GM12878 (cell line): Measurements from ENCODE around the gene ATP6V0A4.

Experiments used
- EZH2 ChIP-seq: IDR thresholded peaks from 2 replicates; pipeline ENCODE4 v1.6.1; 2012; ENCODE audit warnings: low read depth, mild to moderate bottlenecking, control low read depth, inconsistent platforms, low read length, borderline replicate concordance; ENCODE audit not compliant: control insufficient read depth
- JUND ChIP-seq: IDR thresholded peaks from 2 replicates; pipeline ENCODE4 v1.6.1; 2012; ENCODE audit warnings: low read depth, mild to moderate bottlenecking, low read length, improper control_type of control experiment, moderate library complexity
- POLR2A ChIP-seq: IDR thresholded peaks from 2 replicates; pipeline ENCODE4 v1.6.1; 2011; ENCODE audit warnings: low read depth, mild to moderate bottlenecking, low read length
- POLR2AphosphoS5 ChIP-seq: IDR thresholded peaks from 2 replicates; pipeline ENCODE4 v1.6.1; 2011; ENCODE audit warnings: mild to moderate bottlenecking, low read length, inconsistent platforms
- ZNF384 ChIP-seq: IDR thresholded peaks from 2 replicates; pipeline ENCODE4 v1.6.1; 2012; ENCODE audit warnings: low read depth, mild to moderate bottlenecking, low read length, improper control_type of control experiment, borderline replicate concordance
- TF ChIP-seq, protein P1 (sequence below), 3 experiments: IDR thresholded peaks in 2 of 3; conservative IDR thresholded peaks in 1 of 3; 2 replicates each; pipeline ENCODE4 v1.5.1; 2011; ENCODE audit warnings: low read depth in 3 of 3, low read length in 3 of 3, mild to moderate bottlenecking in 3 of 3, control low read depth in 2 of 3, moderate library complexity in 2 of 3, inconsistent platforms in 1 of 3, mixed read lengths in 1 of 3; ENCODE audit not compliant: control insufficient read depth in 2 of 3, insufficient read depth in 1 of 3; ENCODE audit errors: extremely low read depth in 1 of 3
- TF ChIP-seq, protein P2 (sequence below): IDR thresholded peaks from 2 replicates; pipeline ENCODE4 v1.6.1; 2012; ENCODE audit warnings: low read length, inconsistent platforms

DNA sequence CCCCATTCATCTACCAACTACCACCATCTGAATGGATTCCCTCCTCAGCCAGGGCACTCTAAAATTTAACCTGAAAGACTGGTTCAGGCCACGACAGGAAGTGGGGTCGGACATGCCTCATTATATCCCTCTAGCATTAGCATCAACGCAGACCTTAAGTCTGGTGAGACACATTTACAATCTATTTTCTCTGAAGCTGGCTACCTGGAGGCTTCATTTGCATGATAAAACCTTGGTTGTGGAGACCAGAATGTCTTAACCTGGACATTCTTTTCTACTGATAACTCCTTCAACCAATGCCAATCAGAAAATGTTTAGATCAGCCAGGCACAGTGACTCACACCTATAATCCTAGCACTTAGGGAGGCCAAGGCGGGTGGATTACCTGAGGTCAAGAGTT, 139.1 kb downstream of the ATP6V0A4 start:
- TF ChIP-seq, protein P1, sequence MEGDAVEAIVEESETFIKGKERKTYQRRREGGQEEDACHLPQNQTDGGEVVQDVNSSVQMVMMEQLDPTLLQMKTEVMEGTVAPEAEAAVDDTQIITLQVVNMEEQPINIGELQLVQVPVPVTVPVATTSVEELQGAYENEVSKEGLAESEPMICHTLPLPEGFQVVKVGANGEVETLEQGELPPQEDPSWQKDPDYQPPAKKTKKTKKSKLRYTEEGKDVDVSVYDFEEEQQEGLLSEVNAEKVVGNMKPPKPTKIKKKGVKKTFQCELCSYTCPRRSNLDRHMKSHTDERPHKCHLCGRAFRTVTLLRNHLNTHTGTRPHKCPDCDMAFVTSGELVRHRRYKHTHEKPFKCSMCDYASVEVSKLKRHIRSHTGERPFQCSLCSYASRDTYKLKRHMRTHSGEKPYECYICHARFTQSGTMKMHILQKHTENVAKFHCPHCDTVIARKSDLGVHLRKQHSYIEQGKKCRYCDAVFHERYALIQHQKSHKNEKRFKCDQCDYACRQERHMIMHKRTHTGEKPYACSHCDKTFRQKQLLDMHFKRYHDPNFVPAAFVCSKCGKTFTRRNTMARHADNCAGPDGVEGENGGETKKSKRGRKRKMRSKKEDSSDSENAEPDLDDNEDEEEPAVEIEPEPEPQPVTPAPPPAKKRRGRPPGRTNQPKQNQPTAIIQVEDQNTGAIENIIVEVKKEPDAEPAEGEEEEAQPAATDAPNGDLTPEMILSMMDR (IDR thresholded peaks at IDR 0.05 in 2 of 3, conservative IDR thresholded peaks at IDR 0.05 in 1 of 3; ENCODE audit: control insufficient read depth in 2 of 3, extremely low read depth in 1 of 3, insufficient read depth in 1 of 3, low read depth in 3 of 3, low read length in 3 of 3): no peak
- TF ChIP-seq, protein P2, sequence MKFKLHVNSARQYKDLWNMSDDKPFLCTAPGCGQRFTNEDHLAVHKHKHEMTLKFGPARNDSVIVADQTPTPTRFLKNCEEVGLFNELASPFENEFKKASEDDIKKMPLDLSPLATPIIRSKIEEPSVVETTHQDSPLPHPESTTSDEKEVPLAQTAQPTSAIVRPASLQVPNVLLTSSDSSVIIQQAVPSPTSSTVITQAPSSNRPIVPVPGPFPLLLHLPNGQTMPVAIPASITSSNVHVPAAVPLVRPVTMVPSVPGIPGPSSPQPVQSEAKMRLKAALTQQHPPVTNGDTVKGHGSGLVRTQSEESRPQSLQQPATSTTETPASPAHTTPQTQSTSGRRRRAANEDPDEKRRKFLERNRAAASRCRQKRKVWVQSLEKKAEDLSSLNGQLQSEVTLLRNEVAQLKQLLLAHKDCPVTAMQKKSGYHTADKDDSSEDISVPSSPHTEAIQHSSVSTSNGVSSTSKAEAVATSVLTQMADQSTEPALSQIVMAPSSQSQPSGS: no peak
- TF ChIP-seq ZNF384 (no peak), POLR2AphosphoS5 (no peak), EZH2 (no peak), JUND (no peak), POLR2A (no peak)
